Measurements from ENCODE around the gene SMURF1.

GRCh38 chr7:99123571-99124033, 20.3 kb downstream of the SMURF1 start:
- TF ChIP-seq CTCF (IDR thresholded peaks at IDR 0.05) (no peak), POLR2A (IDR thresholded peaks at IDR 0.05) (no peak)
